ENCODE data around the gene OR1F1.

DNA sequence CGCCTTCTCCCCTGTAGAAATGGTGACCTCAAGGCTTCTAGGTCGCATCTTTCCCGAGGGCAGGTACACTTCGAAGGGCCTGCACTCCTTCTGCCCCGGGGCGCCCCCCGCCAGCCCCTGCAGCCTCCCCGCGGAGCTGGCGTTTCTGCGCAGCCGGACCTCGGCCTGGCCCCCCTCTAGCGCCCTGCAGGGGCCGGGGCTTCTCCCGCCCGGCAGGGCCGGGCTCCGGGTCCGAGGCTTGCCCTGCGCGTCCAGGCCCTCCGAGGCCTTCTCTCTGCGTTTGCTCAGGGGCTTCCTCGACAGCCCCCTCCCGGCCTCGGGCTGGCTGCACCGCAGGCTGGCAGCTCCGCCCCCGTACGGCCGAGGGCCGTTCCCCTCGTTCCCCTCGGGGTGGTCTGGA lies 66.3 kb downstream of the OR1F1 start:
- TF ChIP-seq POLR2AphosphoS5 (IDR thresholded peaks at IDR 0.05; ENCODE audit: insufficient read depth in 1 of 2, low read depth in 1 of 2) (no peak), POLR2A (IDR thresholded peaks at IDR 0.05) (no peak)
- TF ChIP-seq, protein P1, sequence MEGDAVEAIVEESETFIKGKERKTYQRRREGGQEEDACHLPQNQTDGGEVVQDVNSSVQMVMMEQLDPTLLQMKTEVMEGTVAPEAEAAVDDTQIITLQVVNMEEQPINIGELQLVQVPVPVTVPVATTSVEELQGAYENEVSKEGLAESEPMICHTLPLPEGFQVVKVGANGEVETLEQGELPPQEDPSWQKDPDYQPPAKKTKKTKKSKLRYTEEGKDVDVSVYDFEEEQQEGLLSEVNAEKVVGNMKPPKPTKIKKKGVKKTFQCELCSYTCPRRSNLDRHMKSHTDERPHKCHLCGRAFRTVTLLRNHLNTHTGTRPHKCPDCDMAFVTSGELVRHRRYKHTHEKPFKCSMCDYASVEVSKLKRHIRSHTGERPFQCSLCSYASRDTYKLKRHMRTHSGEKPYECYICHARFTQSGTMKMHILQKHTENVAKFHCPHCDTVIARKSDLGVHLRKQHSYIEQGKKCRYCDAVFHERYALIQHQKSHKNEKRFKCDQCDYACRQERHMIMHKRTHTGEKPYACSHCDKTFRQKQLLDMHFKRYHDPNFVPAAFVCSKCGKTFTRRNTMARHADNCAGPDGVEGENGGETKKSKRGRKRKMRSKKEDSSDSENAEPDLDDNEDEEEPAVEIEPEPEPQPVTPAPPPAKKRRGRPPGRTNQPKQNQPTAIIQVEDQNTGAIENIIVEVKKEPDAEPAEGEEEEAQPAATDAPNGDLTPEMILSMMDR (IDR thresholded peaks at IDR 0.05) = no peak
